VCaP (cell line): ENCODE data around the gene USP7.

Experiments
- H3K27ac ChIP-seq: fragments of 450-650 bp; 2 replicates; pipeline ENCODE4 v1.5.1; 2017
- CTCF ChIP-seq: fragments of 450-650 bp; conservative IDR thresholded peaks from 2 replicates; pipeline ENCODE4 v1.5.1; 2017; ENCODE audit warnings: mild to moderate bottlenecking, moderate library complexity

USP7 gene

GRCh38 chr16:8886593-8887430, 76.9 kb downstream of the USP7 start:
- H3K27ac ChIP-seq: no peak overlapping the region

GRCh38 chr16:8885674-8886592, 77.8 kb downstream of the USP7 start:
- no peak for TF ChIP-seq CTCF
- H3K27ac ChIP-seq: no peak overlapping the region

More at GRCh38 chr16:8886593-8887430, 76.9 kb downstream of the USP7 start:
- no peak for TF ChIP-seq CTCF

- H3K27ac ChIP-seq: no peak overlapping the region
- TF ChIP-seq CTCF: no peak
Measured at GRCh38 chr16:8882725-8883377, 80.9 kb downstream of the USP7 start.

GRCh38 chr16:8882041-8882617, 81.6 kb downstream of the USP7 start, which contains the start of gene LITAFD:
Gene LITAFD, plus strand, starts transcription at chr16:8882351. Its CDS starts 2,005 bp downstream, at chr16:8884356.
- H3K27ac ChIP-seq: no peak within 1 kb of the TSS
- no peak for TF ChIP-seq CTCF

- TF ChIP-seq CTCF: no peak
- no peak overlapping the region for H3K27ac ChIP-seq
Measured at GRCh38 chr16:8880839-8881510, 82.7 kb downstream of the USP7 start.

- no peak overlapping the region for H3K27ac ChIP-seq
- TF ChIP-seq CTCF: no peak
Measured at GRCh38 chr16:8878523-8878911, 85.2 kb downstream of the USP7 start.
